Fibroblast of lung (primary cell): Measurements from ENCODE around the gene PDILT. TPM values are rescaled to one million over a fixed set of nuclear protein-coding genes. Genes with fewer than 3 reads are reported as not detected.
A peak's percentile ranks its signal among the peaks of the same experiment; 100 is the strongest.

ENCODE experiments used
- DNase-seq, 2 donors: peaks; one replicate each; pipeline versions ENCODE4 v3.0.0 to v3.0.0-alpha.2; 2010; ENCODE audit warnings: low read depth in 2 of 2
- H2AFZ ChIP-seq: 2 replicates; pipeline ENCODE4 v1.5.1; 2012; ENCODE audit warnings: low read length, control low read depth, inconsistent platforms
- H3K27ac ChIP-seq: 2 replicates; pipeline ENCODE4 v1.5.1; 2011; ENCODE audit warnings: low read length, control low read depth; ENCODE audit not compliant: insufficient read depth
- H3K27me3 ChIP-seq: 2 replicates; pipeline ENCODE4 v1.5.1; 2011; ENCODE audit warnings: mild to moderate bottlenecking, low read length; ENCODE audit not compliant: control insufficient read depth, insufficient read depth
- H3K36me3 ChIP-seq: 2 replicates; pipeline ENCODE4 v1.5.1; 2011; ENCODE audit warnings: low read length; ENCODE audit not compliant: control insufficient read depth, insufficient read depth
- H3K4me1 ChIP-seq: 2 replicates; pipeline ENCODE4 v1.5.1; 2011; ENCODE audit warnings: low read length; ENCODE audit not compliant: control insufficient read depth, insufficient read depth; ENCODE audit errors: extremely low read depth
- H3K4me2 ChIP-seq: 2 replicates; pipeline ENCODE4 v1.5.1; 2011; ENCODE audit warnings: low read length, control low read depth; ENCODE audit not compliant: insufficient read depth; ENCODE audit errors: extremely low read depth
- H3K4me3 ChIP-seq, 4 experiments: fragments of 200-600 bp in 1 of 4; sonication (generic) in 1 of 4; replicated peaks in 1 of 4; 2 replicates each; pipeline ENCODE4 v1.5.1; 2011 to 2016; ENCODE audit warnings: low read length in 4 of 4, low read depth in 3 of 4, mild to moderate bottlenecking in 3 of 4, control low read depth in 2 of 4, inconsistent platforms in 1 of 4, mixed read lengths in 1 of 4; ENCODE audit not compliant: insufficient read depth in 1 of 4; ENCODE audit errors: control extremely low read depth in 1 of 4
- H3K79me2 ChIP-seq: 2 replicates; pipeline ENCODE4 v1.5.1; 2012; ENCODE audit warnings: mild to moderate bottlenecking, low read length, inconsistent platforms; ENCODE audit not compliant: control insufficient read depth, insufficient read depth
- H3K9ac ChIP-seq: 2 replicates; pipeline ENCODE4 v1.5.1; 2011; ENCODE audit warnings: mild to moderate bottlenecking, low read length, control low read depth; ENCODE audit not compliant: insufficient read depth
- H3K9me3 ChIP-seq: 2 replicates; pipeline ENCODE4 v1.5.1; 2012; ENCODE audit warnings: low read depth, low read length; ENCODE audit not compliant: control insufficient read depth, insufficient read depth
- H4K20me1 ChIP-seq: 2 replicates; pipeline ENCODE4 v1.5.1; 2011; ENCODE audit warnings: low read length; ENCODE audit not compliant: control insufficient read depth, insufficient read depth; ENCODE audit errors: extremely low read depth
- EZH2 ChIP-seq: IDR thresholded peaks from 2 replicates; pipeline ENCODE4 v1.5.1; 2012; ENCODE audit warnings: low read length, control low read depth, mild to moderate bottlenecking; ENCODE audit errors: missing control alignments
- polyA plus RNA-seq, 2 donors: library from polyadenylated mRNA; depleted of rRNA in 1 of 2; stranded (reverse) in 1 of 2; unstranded in 1 of 2; fragments of >200 nt; gene quantifications; 2 replicates each; pipeline ENCODE4 v1.2.1, GENCODE V29; 2011 to 2012; ENCODE audit warnings: missing spikeins in 1 of 2
- total RNA-seq: library from RNA; depleted of rRNA; stranded (reverse); fragments of >200 nt; gene quantifications from 2 replicates; pipeline ENCODE4 v1.2.1, GENCODE V29; 2014
- TF ChIP-seq, protein P1 (sequence below), 2 donors: IDR thresholded peaks in 1 of 2; conservative IDR thresholded peaks in 1 of 2; 1 replicate in 1 of 2; 2 replicates in 1 of 2; pipeline ENCODE4 v1.5.1; 2011 to 2012; ENCODE audit warnings: low read length in 2 of 2, control low read depth in 1 of 2, inconsistent platforms in 1 of 2, low read depth in 1 of 2, mild to moderate bottlenecking in 1 of 2

The PDILT gene
- total and polyA plus RNA-seq, 2 donors (not counting 1 experiment from before 2014, with no cell fraction given) = not detected

DNA sequence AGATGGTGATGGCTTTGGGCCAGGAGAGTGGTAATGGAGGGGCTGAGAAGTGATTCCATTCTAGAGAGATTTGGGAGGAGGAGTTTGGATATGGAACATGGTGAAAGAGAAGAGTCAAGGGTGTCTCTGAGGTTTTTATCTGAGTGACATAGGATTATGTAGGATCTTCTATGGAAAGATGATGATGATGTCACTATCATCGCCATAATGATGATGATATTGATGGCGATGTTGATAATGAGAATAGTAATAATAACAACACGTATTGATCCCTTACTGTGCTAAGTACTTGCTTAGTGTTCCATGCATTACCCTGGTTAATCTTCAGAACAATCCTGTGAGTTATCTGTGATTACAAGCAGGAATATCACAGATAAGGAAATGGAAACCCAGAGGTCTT is 16.6 kb downstream of the PDILT start:
- Histone ChIP-seq H4K20me1 (no peaks in the 10 kb centered on the region), H3K79me2 (no peaks in the 10 kb centered on the region), H3K4me2 (no peak overlapping the region), H3K9me3 (no peaks in the 10 kb centered on the region), H3K9ac (no peak overlapping the region), H3K4me1 (no peaks in the 10 kb centered on the region), H3K27me3 (no peaks in the 10 kb centered on the region), H3K4me3 (no peak overlapping the region), H3K27ac (no peak overlapping the region), H3K36me3 (no peaks in the 10 kb centered on the region), H2AFZ (no peak overlapping the region)
- TF ChIP-seq EZH2 = no peak
- TF ChIP-seq, protein P1, sequence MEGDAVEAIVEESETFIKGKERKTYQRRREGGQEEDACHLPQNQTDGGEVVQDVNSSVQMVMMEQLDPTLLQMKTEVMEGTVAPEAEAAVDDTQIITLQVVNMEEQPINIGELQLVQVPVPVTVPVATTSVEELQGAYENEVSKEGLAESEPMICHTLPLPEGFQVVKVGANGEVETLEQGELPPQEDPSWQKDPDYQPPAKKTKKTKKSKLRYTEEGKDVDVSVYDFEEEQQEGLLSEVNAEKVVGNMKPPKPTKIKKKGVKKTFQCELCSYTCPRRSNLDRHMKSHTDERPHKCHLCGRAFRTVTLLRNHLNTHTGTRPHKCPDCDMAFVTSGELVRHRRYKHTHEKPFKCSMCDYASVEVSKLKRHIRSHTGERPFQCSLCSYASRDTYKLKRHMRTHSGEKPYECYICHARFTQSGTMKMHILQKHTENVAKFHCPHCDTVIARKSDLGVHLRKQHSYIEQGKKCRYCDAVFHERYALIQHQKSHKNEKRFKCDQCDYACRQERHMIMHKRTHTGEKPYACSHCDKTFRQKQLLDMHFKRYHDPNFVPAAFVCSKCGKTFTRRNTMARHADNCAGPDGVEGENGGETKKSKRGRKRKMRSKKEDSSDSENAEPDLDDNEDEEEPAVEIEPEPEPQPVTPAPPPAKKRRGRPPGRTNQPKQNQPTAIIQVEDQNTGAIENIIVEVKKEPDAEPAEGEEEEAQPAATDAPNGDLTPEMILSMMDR (conservative IDR thresholded peaks at IDR 0.05 in 1 of 2, IDR thresholded peaks at IDR 0.05 in 1 of 2; ENCODE audit: low read depth in 1 of 2, low read length in 2 of 2) = no peak
- DNase-seq = no peak

DNA sequence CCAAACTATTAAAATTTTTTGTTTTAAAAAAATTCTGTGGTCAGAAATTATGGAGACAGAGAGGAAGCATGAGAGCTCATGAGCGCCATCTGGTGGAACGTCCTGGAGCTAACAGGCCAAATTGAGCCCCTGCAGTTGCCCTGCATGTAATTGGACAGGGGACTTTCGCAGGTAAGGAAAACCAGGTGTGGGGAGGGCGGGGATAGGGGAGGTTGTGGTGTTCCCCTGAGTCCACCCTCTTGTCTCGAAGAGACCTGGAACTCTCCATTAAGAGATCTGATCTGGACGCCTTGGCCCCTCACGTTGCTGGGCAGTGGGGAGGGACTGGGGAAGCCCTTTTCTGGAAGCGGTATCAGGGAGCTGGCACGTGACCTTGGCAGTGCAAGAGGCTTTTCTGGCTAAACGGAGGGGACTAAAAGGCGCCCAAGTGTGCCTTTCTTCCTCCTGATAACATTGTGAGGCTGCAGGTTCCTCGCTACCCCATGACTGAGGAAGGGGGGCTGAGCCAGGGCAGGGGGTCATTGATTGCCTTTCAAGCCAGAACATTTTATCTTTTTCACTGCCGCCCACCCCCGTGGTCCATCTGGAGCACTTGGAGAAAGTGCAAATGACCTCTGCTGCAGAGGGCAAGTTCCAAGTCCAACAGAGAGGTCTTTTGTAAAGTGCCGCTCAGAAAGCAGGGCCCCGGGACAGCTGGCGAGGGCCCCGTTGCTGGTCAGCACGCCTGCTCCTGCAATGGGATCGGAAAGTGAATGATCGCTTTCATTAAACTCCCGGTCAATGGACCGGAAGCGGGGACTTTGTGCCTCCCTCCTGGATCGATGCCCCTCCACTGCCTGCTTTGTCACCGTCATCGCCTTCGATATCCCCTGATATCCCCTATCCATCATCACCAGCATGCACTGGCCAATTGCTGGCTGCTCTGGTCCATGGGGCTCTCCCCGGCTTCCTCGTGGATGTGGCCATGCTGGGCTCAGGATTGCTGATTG is 18.4 kb downstream of the PDILT start:
- Histone ChIP-seq H3K9ac (no peak overlapping the region), H3K9me3 (no peaks in the 10 kb centered on the region), H3K79me2 (no peaks in the 10 kb centered on the region), H3K4me1 (no peaks in the 10 kb centered on the region), H3K27me3 (no peaks in the 10 kb centered on the region), H2AFZ (no peak overlapping the region), H4K20me1 (no peaks in the 10 kb centered on the region), H3K4me2 (no peak overlapping the region), H3K36me3 (no peaks in the 10 kb centered on the region), H3K27ac (no peak overlapping the region), H3K4me3 (no peak overlapping the region)
- TF ChIP-seq, protein P1 (conservative IDR thresholded peaks at IDR 0.05 in 1 of 2, IDR thresholded peaks at IDR 0.05 in 1 of 2; ENCODE audit: low read depth in 1 of 2, low read length in 2 of 2) = peak; percentile 79 to 82
- no peak for TF ChIP-seq EZH2
- DNase-seq = peak; percentile 10 to 39

DNA sequence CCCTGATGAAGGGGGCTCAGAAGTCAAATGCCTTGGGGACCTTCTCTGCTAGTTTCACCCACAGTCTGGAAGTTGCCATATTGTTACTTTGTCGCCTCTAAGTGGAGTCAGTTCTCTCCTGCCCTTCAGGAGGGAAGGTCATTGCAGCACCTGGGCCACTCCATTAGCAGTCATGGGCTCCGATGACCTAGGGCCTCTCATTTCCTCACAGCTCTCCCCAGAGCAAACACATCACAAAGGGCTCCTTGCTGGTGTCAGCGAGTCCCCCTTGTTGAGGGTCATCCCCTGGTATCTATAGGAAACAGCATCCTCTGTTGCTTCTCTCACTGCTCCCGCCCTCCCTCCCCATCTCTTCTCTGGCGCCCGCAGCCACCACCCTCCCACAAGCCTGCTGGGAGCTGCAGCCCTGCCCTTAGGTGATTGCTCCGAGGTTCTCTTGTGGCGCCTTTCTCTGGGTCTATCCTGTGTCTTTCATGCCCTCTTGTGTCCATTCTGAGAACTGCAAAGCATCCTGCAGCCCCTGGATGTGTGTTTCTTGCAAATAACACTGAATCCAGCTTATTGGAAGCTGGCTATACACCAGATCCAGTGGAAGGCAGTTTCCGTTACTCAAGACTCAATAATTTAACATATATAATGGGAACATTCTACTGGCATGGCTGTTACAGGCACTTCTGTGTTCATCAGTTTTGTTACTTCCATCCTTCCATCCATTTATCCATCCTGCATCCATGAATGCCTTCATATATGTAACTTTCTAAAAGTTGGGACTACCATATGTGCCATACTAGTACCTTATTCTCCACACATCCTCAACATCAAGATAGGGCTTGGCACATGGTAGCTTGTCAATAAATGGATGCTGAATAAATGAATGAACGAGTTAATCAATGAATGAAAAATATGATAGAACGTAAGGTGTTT is 21.2 kb downstream of the PDILT start:
- no peaks in the 10 kb centered on the region for H4K20me1 ChIP-seq
- no peak for TF ChIP-seq EZH2
- TF ChIP-seq, protein P1 (conservative IDR thresholded peaks at IDR 0.05 in 1 of 2, IDR thresholded peaks at IDR 0.05 in 1 of 2; ENCODE audit: low read depth in 1 of 2, low read length in 2 of 2) = peak; percentile 76 to 84
- H2AFZ ChIP-seq = no peak overlapping the region
- H3K79me2 ChIP-seq = no peaks in the 10 kb centered on the region
- H3K27me3 ChIP-seq = no peaks in the 10 kb centered on the region
- DNase-seq = peak; percentile 34 to 46
- H3K4me2 ChIP-seq = no peak overlapping the region
- no peak overlapping the region for H3K27ac ChIP-seq
- no peaks in the 10 kb centered on the region for H3K36me3 ChIP-seq
- no peaks in the 10 kb centered on the region for H3K4me1 ChIP-seq
- H3K9me3 ChIP-seq = no peaks in the 10 kb centered on the region
- no peak overlapping the region for H3K4me3 ChIP-seq
- no peak overlapping the region for H3K9ac ChIP-seq
